Stimulated activated CD4-positive, alpha-beta T cell treated with anti-CD3 and anti-CD28 coated beads, Interleukin-4, amount 100 ng/mL, for 48 hours (primary cell): ENCODE measurements around the gene ANAPC2.

Experiments used
- DNase-seq, 2 donors: peaks; one replicate each; pipeline ENCODE4 v3.0.0-alpha.2; 2020; ENCODE audit warnings: low read depth in 2 of 2

Gene ANAPC2, protein sequence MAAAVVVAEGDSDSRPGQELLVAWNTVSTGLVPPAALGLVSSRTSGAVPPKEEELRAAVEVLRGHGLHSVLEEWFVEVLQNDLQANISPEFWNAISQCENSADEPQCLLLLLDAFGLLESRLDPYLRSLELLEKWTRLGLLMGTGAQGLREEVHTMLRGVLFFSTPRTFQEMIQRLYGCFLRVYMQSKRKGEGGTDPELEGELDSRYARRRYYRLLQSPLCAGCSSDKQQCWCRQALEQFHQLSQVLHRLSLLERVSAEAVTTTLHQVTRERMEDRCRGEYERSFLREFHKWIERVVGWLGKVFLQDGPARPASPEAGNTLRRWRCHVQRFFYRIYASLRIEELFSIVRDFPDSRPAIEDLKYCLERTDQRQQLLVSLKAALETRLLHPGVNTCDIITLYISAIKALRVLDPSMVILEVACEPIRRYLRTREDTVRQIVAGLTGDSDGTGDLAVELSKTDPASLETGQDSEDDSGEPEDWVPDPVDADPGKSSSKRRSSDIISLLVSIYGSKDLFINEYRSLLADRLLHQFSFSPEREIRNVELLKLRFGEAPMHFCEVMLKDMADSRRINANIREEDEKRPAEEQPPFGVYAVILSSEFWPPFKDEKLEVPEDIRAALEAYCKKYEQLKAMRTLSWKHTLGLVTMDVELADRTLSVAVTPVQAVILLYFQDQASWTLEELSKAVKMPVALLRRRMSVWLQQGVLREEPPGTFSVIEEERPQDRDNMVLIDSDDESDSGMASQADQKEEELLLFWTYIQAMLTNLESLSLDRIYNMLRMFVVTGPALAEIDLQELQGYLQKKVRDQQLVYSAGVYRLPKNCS

DNA sequence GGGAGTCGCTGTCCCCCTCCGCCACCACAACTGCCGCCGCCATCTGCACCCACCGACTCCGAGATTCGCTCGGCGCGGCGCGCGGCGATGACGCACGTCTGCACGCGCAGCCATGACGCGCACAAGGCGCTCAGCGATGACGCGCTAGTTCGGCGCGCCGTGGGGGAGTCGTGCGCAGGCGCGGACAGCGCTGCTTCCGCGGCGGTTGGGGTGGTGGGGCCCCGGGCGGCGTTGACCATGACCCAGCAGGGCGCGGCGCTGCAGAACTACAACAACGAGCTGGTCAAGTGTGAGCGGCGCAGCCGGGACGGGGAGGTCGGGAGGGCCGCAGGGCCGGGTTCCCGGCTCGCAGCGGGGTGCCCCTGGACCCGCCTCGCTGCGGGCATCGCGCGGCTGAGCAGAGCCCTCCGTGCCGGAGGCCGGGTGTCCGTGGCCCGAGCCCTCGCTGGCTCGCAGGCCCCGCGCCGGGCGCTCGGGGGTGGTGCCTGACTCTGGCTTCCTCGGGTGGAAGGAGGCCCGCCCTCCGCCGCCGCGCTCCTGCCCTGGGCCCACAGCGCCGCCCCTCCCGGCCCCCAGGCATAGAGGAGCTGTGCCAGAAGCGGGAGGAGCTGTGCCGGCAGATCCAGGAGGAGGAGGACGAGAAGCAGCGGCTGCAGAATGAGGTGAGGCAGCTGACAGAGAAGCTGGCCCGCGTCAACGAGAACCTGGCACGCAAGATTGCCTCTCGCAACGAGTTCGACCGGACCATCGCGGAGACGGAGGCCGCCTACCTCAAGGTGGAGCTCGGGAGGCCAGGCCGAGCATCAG is at the start of gene ANAPC2, which contains the start of gene SSNA1:
Gene ANAPC2, minus strand, starts transcription at position 71 of the 807 bp plus-strand sequence. Its CDS starts 28 bp downstream, at position 43.
Gene SSNA1, plus strand, starts transcription at position 187 of the 807 bp plus-strand sequence. Its CDS starts 51 bp downstream, at position 238.
- DNase-seq = peak; percentile 91 to 94

DNA sequence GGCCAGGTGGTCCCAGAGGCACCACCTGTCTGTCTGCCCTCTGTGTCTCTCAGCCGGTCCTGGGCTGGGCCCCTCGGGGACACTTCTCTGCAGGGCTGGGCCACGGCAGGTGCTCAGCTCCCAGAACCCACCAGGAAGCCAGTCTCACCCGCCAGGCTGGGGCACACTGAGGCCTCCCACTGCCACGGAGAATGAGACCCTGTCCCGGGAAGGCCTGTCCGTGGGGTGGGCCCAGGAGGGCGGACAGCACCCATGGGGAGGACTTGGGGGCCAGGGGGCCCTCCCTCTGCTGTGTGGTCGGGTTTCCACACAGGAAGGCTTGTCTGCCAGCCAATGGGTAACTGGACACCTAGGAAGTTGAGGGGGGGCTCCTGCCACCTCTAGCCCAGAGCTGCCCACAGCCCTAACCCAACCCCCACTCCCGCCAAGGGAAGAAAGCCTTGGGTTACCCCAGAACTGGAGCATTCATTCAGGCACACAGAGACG is 48.6 kb upstream of the ANAPC2 start:
- no peak for DNase-seq

DNA sequence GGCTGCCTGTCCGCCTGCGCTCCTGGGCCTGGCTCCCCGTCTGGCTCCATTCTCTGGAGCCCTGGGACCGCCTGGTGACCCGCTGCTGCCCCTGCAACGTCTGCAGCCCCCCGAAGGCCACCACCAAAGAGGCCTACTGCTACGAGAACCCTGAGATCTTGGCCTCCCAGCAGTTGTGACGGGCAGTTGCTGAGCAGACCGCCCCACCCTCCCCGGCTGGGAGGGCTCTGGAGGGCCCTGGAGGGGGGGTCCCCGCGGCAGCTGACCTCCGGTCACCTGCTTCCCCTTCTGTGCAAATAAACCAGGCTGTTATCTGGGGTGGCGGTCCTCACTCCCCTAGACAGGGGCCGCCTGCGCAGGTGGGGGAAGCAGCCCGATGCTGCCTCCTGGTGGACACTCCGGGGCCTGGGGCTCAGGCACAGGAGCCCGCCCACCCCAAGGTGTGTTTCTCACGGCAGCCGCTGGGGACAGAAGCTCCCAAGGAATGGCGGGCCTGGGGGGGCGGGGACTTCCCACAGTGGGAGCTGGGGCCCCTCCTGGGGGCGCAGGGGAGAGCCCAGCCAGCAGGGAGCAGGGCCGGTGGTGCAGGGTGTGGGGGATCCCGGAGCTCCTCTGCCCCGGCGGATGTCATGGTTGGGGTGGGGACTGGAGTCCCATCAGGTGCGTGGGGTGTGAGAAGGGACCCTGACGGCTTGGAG is 48.0 kb upstream of the ANAPC2 start:
- DNase-seq = peak; percentile 89 to 92

DNA sequence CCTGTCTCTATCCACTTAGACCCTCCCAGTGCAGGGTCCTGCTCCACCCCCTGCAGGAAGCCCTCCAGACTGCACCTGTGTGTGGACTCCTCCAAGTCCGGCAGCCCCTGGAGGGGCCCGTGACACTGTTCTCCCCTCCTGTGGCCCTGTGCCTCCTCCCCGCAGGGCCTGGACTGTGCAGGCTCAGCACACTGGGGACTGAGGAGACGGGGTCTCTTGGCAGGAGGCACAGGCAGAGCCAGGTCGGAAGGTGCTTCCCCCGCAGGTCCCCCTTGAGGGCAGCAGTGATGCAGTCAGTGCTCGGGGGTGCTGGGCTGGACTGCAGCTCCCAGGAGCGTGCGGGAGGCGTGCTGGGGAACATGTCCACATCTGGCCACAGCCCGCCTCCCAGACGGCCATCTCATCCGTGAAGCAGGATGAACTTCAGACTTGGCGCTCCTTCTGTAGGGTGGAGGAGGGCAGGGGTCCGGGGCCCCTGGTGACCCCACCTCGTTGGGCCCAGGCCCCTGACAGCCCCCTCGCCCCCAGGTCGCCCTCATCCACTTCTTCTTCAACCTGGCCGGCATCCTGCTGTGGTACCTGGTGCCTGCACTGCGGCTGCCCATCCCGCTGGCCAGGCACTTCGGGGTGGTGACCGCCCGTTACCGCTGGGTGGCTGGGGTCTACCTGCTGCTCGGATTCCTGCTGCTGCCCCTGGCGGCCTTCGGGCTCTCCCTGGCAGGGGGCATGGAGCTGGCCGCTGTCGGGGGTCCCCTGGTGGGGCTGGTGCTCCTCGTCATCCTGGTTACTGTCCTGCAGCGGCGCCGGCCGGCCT is 47.3 kb upstream of the ANAPC2 start:
- no peak for DNase-seq

DNA sequence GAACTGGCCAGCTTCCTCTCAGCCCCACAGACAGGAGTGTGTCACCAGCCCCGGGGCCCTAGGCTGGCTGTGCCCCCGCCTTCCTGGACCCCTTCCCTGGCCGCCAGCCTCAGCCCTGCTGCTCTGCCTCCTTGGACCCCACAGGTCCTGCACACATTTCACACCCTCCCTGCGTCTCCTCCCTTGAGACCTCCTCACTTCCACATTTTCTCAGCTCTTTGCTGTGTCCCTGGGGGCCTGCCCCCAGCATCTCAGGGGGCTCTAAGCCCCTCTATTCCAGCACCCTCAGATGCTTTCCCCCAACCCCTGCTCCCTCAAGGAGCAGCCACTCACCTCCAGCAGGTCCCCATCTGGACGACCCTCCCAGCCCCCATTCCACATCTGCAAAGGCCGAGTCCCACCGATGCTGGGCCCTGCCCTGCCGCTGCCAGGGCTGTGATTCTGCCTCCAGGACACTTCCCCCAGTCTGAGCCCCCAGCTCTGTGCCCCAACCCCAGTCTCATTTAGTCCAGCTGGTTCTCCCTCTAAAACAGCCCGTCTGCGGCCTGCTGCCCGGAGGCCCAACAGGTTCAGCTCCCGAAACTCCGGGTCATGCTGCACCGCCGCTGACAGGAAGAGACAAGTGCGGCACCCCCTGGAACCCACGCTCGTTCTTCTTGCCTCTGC is 46.5 kb upstream of the ANAPC2 start:
- no peak for DNase-seq

DNA sequence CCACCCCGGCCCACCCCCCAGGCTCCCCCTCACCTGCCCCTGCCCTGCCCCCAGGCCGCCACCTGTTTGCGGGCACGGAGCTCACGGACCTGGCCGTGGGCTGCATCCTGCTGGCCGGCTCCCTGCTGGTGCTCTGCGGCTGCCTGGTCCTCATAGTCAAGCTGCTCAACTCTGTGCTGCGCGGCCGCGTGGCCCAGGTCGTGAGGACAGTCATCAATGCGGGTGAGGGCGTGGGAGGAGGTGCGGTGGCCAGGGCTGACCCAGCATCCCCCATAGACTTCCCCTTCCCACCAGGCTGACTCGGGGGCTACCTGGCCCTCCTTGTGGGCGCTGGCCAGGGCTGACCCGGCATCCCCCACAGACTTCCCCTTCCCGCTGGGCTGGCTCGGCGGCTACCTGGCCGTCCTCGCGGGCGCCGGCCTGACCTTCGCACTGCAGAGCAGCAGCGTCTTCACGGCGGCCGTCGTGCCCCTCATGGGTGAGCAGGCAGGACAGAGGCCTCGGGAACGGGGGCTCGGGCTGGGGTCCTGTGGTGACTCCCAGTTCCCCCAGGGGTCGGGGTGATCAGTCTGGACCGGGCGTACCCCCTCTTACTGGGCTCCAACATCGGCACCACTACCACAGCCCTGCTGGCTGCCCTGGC is 45.8 kb upstream of the ANAPC2 start:
- no peak for DNase-seq

DNA sequence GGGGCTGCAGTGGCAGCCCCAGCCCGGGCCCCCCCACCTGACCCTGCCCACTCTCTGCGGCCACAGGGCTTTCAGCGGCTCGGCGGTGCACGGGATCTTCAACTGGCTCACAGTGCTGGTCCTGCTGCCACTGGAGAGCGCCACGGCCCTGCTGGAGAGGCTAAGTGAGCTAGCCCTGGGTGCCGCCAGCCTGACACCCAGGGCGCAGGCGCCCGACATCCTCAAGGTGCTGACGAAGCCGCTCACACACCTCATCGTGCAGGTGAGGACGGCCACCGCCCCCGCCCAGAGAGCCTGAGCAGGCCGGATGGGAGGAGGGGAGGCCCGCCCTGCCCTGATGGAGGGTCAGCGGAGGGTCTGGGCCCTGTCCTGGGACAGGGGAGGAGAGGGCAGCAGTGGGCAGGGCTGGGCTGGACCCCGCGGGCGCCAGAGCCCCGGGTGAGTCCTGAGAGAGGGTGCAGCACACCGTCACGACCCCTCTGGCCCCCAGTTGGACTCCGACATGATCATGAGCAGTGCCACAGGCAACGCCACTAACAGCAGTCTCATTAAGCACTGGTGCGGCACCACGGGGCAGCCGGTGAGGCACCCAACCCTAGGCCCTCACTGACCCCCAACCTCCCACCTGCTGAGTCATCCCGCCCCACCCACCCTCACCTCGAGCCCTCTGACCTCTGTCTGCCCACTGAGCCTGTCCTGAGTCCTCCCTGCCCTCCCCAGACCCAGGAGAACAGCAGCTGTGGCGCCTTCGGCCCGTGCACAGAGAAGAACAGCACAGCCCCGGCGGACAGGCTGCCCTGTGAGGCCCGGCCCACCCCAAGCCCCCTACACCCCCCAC is 45.0 kb upstream of the ANAPC2 start:
- DNase-seq = no peak

DNA sequence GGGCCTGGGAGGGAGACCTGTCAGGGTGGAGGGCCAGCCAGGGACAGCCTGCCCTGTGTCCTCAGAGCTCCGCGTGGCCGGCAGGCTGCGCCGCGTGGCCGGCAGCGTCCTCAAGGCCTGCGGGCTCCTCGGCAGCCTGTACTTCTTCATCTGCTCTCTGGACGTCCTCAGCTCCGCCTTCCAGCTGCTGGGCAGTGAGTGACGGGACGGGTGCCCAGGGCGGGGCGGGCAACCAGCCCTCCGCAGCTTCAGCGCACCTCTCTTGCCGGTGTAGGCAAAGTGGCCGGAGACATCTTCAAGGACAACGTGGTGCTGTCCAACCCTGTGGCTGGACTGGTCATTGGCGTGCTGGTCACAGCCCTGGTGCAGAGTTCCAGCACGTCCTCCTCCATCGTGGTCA is 44.1 kb upstream of the ANAPC2 start:
- DNase-seq = no peak

DNA sequence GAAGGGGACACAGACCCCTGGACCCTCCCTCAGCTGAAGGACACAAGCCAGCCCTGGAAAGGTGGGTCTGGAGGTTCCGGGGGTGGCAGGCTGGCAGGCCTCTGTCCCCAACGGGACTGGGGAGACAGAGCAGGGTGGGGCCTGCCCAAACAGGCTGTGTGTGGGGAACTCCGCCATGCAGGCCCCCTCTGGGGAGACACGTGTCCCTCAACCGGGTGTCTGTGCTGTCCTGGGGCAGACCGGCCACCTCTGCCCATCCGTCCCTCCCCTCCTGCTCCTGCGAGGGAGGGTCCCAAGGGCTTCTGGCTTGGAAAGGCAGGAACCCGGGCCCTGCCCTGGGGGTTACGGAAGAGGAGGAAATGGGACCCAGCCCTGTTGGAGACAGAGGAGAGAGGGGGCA is 43.7 kb upstream of the ANAPC2 start:
- no peak for DNase-seq

DNA sequence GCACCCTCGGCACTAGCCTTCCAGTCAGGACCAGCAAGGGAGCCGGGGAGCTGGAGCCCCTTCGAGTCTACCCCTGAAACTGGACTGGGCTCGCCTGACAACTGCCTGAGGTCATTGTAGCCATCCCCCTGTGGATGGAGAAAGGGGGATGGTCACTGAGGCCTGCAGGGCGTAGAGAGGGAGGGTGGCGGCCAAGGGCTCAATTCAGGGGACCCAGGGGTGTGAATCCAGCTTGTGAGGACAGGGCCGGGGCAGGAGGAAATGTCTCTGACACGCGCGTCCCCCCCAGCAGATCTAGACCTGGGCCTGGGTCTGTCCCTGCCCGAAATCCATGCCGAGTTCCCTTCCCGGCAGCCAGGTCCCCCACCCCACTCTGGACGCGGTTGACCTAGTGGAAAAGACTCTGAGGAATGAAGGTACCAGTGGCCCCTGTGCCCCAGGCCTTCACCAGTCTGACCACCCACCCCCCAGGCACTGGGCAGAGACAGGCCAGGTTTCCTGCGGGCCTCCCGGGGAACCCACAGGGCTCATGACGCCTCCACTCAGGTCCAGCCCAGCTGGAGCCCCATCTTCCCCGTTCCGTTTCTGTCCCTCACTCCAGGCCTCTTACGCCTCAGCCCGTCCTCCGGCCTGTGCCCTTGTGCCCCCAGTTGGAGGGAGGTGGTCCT is 43.1 kb upstream of the ANAPC2 start:
- DNase-seq = no peak

DNA sequence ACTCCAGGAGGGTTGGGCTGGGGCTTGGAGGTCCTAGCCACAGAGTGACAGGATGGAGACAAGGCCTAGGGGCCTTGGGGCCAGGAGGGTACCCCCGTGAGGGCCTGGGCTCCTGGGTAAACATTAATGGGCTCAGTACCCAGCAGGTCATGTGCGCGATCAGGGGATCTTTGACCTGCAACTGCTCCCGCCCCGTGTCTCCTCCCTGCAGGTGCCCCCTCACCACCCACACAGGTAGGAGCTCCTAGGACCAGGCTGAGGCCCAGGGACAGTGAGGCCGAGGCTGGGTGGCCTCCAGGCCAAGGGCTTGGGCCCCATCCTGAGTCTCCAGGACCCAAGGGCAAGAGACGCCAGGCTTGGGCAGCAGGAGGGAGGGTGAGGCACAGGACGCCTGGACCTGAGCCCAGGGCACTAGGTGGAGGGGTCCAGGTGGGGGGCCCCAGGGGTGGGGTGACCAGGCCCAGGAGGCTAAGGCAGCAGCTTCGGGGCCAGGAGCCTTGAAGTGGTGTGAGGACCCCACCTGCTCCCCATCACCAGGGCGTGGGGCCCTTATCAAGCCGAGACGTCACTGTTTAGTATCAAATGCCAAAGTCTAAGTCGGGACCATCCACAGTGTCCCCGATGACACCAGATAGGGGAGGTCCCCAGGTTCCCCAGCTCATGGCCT is 42.5 kb upstream of the ANAPC2 start, which contains the start of gene SLC34A3:
Gene SLC34A3, plus strand, starts transcription at position 197 of the 667 bp plus-strand sequence. CDS start 802 bp downstream, outside the sequence.
- DNase-seq = no peak

DNA sequence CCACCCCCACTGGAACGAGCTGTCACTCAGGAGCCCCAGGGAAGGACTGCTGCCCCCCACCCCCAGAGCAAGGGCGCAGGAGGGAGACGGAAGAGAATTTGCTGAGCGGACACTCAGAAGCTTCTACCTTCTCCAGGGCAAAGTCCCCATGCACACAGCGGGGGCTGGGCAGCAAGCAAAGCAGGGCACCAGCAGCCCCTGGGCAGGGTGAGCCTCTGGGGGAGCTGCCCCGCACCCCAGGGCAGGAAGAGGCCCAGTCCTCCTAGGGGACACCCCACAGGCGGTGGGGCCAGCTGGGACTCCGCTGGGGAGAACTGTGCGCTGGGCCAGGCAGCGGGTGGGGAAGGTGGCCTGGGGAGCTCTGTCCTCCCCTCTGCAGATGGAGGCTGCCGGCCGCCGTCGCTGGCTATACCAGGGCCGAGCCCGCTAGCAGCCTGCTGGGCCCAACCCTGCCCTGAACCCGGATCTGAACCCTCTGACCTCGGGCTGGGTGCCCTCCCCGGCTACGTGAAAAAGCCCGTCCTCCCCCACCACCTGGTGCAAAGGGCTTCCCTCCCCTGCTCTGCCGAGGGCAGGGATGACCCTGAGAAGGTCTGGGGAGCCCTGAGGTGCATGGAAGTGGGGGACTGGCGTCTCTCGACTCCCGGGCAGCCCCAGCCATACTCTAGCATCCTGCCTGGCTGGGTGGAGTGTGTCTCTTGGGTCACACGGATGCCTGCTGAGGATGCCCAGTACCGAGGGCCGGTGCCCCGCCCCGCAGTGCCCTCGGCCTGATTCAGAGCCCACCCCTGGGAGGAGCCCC is 41.7 kb upstream of the ANAPC2 start:
- no peak for DNase-seq

DNA sequence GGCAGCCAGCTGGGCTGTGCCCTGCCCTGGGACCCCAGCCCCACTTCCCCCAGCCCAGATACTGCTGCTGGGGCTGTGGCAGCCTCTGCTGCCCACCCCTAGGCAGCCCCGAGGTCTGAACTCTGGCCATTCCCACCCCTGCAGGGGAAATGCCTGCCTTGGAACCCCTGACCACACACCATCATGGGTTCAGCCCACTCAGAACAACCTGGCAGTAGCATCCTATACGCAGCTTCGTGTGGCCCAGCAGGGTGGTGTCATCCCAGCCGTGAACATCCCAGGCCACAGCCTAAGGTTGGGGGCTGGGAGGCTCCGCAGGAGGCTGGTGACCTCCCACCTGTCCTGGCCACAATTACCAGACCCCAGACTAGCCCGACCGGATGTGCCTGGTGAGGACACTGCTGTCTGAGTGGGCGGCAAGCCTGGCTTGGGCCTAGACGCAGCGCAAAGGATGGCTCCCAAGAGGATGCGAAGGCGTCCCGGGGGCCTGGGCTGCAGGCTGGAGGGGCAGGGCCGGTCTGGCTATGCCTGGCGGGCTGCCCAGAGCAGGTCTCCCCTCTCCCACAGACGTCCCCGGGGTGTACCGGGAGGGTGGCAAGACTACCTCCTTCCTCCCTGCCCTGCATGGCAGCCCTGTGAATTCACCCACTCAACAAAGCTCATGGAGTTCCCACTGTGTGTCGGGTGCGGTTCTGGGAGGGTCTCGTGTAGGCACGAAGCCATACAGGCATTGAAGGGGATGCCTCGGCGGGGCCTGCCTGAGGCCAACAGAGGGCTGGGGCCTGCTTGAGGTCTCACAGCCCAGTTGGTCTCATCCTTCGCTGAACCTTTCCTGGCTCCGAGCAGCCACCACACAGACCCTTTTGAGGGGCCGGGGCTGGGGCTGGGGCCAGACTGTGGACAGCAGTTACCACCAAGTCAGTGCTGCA is 40.9 kb upstream of the ANAPC2 start:
- DNase-seq = no peak

DNA sequence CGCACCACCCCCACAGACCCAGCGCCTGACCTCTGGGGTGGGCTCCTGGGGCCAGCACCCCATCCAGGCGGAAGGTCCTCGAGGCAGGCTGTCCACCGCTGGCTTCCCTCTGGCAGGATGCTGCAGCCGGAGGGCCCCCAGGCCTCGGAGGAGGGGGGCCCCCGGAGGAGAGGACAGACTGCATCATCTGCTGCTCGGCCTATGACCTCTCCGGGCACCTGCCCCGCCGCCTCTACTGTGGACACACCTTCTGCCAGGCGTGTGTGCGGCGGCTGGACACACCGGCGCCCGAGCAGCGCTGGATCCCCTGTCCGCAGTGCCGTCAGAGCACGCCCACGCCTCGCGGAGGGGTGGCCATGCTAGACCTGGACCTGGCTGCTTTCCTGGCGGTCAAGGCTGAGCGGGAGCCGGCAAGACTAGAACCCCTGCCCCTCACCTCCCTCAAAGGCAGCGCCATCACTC is 40.2 kb upstream of the ANAPC2 start:
- no peak for DNase-seq
